A673 (cell line): ENCODE data around the gene DNAJC30. TPM values are rescaled to one million over a fixed set of nuclear protein-coding genes. Genes with fewer than 3 reads are reported as not detected.

Experiments used
- BruUV-seq: library from RNA; stranded (reverse); fragments of 400-500 nt; replicated peaks from 2 replicates; lab custom pipeline; 2021; lab: Mats Ljungman, UMichigan
- CTCF ChIA-PET: fragments of 300-600 bp; sonication (Branson Sonifier 250); formaldehyde crosslinking; loops from one replicate; lab custom pipeline; 2022; ENCODE audit warnings: antibody characterized with exemption; lab: Charles Lee
- POLR2A ChIA-PET: fragments of 300-600 bp; sonication (Branson Sonifier 250); formaldehyde crosslinking; loops from one replicate; lab custom pipeline; 2022; ENCODE audit warnings: antibody characterized with exemption; ENCODE audit not compliant: low non-redundant PET; lab: Charles Lee
- DNase-seq: peaks from one replicate; pipeline ENCODE4 v3.0.0-alpha.2; 2015; ENCODE audit warnings: low spot score
- H3K27ac ChIP-seq: fragments of 200-600 bp; sonication (generic); 2 replicates; pipeline ENCODE4 v1.5.1; 2016; ENCODE audit warnings: mixed run types, low read depth, mild to moderate bottlenecking, mixed read lengths, antibody characterized with exemption, low read length; ENCODE audit not compliant: poor library complexity, severe bottlenecking
- H3K27me3 ChIP-seq: fragments of 200-600 bp; sonication (generic); replicated peaks from 2 replicates; pipeline ENCODE4 v1.6.1; 2017; ENCODE audit warnings: mixed run types, low read depth, mild to moderate bottlenecking, mixed read lengths, antibody characterized with exemption, low read length; ENCODE audit not compliant: insufficient read depth, poor library complexity
- H3K36me3 ChIP-seq: fragments of 200-600 bp; sonication (generic); 2 replicates; pipeline ENCODE4 v1.6.1; 2016; ENCODE audit warnings: mixed run types, mild to moderate bottlenecking, mixed read lengths, antibody characterized with exemption, low read length; ENCODE audit not compliant: insufficient read depth, poor library complexity, severe bottlenecking
- H3K4me1 ChIP-seq: fragments of 200-600 bp; sonication (generic); 2 replicates; pipeline ENCODE4 v1.6.1; 2017; ENCODE audit warnings: mixed run types, mild to moderate bottlenecking, mixed read lengths, antibody characterized with exemption, low read length; ENCODE audit not compliant: insufficient read depth, poor library complexity, severe bottlenecking
- H3K4me3 ChIP-seq: fragments of 200-600 bp; sonication (generic); 2 replicates; pipeline ENCODE4 v1.5.1; 2016; ENCODE audit warnings: low read depth, mixed run types, mild to moderate bottlenecking, mixed read lengths, low read length; ENCODE audit not compliant: poor library complexity, severe bottlenecking
- H3K9me3 ChIP-seq: fragments of 200-600 bp; sonication (generic); 2 replicates; pipeline ENCODE4 v1.6.1; 2016; ENCODE audit warnings: mixed run types, low read depth, mild to moderate bottlenecking, mixed read lengths, antibody characterized with exemption, low read length; ENCODE audit not compliant: poor library complexity, severe bottlenecking
- CTCF ChIP-seq: fragments of 300-800, 200-600 bp; sonication (generic); conservative IDR thresholded peaks from 2 replicates; pipeline ENCODE4 v1.5.1; 2017; ENCODE audit warnings: low read depth, mild to moderate bottlenecking, antibody characterized with exemption, low read length, moderate library complexity, mixed read lengths
- EZH2 ChIP-seq: fragments of 200-600 bp; sonication (generic); IDR thresholded peaks from 2 replicates; pipeline ENCODE4 v1.6.1; 2017; ENCODE audit warnings: borderline replicate concordance, low read depth, mild to moderate bottlenecking, mixed read lengths, antibody characterized with exemption, low read length; ENCODE audit not compliant: poor library complexity, severe bottlenecking
- intact Hi-C: fragments of 100-400 bp; cut with micrococcal nuclease; formaldehyde crosslinking; loops from one replicate; pipeline ENCODE4 v1.10.0; 2022; ENCODE audit not compliant: unreplicated experiment
- total RNA-seq: library from RNA; stranded (reverse); gene quantifications from 2 replicates; pipeline ENCODE4 v1.2.3, GENCODE V29; 2021

Gene DNAJC30
- total RNA-seq, 1 experiment from 2014 or later: 11.8 TPM

DNA sequence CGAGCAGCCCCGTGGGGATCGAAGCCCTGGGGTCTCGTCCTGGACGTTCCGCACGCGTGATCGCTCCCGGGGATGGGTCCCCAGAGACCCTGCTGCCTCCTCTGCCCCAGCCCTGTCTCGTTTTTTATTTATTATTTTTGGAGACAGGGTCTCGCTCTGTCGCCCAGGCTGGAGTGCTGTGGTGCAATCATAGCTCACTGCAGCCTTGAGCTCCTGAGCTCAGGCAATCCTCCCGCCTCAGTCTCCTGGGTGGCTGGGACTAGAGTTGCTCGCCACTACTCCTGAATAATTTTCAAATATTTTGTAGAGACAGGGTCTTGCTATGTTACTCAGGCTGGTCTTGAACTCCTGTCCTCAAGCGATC is 36.5 kb upstream of the DNAJC30 start:
- Histone ChIP-seq H3K4me1 (peaks cover 38% of the 10 kb centered on the region), H3K27me3 (no peaks in the 10 kb centered on the region), H3K36me3 (no peaks in the 10 kb centered on the region), H3K27ac (no peak overlapping the region), H3K4me3 (peak overlapping the region; percentile 99), H3K9me3 (no peaks in the 10 kb centered on the region)
- CTCF ChIA-PET: interaction anchor here (1.0 kb wide), 1 partner anchor 15 kb away, joined by 3 read pairs; no protein-coding TSS in a partner anchor
- intact Hi-C loops: loop anchor here (1.0 to 5.0 kb wide), 4 partner anchors 15 to 52 kb away; partner anchors contain the start of genes ABHD11, BUD23, DNAJC30 and VPS37D
- POLR2A ChIA-PET: no interaction called here
- BruUV-seq: no TSS peak
- DNase-seq: no peak
- no peak for TF ChIP-seq CTCF
- TF ChIP-seq EZH2: no peak

DNA sequence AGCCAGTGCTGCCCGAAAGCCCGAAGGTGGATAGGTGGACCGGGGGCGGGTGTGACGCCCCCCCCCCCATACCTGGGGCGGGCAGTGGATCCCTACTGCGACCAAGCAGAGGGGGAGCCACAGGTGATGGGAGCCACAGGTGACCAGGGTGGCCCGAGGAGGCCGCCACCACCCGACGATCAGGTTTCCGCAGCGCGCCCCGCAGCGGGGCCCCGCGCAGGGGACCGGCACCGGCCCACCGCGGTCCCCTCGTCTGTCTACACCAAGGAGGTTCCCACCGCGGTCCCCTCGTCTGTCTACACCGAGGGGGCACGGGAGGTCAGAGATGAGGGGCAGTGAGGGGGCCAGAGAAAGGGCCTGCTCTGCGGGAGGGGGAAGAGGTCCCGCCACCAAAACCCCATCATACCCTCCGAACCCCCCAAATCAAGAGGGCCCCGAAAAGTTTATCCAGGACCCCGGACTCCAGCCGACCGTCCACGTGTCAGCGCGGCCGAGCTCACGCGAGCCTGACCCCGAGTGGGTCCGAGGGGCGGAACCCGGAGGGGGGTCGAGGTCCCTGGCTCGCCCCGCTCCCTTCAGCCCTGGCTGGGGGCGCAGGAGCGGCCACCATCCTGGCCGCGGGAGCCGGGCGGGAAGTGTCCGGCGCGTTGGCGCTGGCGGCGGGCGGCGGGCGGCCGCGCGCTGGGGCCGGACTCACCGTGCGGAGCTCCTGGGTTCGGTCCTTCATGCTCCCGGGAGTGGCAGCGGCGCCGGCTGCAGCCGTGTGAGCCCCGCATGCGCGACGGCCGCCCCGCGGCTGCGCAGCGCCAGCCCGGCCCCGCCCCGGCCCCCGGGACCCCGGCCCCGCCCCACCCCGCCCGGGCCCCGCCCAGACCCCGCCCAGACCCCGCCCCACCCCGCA is 35.9 kb upstream of the DNAJC30 start, which contains the start of gene STX1A:
Gene STX1A, minus strand, starts transcription at position 765 of the 901 bp plus-strand sequence. Its CDS starts 38 bp downstream, at position 727.
- no peak for TF ChIP-seq EZH2
- no peak for TF ChIP-seq CTCF
- ChIA-PET CTCF (interaction anchor here (1.0 kb wide), 1 partner anchor 15 kb away, joined by 3 read pairs; no protein-coding TSS in a partner anchor), POLR2A (no interaction called here)
- Histone ChIP-seq H3K4me3 (peak within 1 kb of the TSS; percentile 99), H3K27me3 (no peaks in the 10 kb centered on the region), H3K36me3 (no peaks in the 10 kb centered on the region), H3K4me1 (peaks cover 38% of the 10 kb centered on the region), H3K27ac (peak within 1 kb of the TSS; percentile 77), H3K9me3 (no peaks in the 10 kb centered on the region)
- DNase-seq: peak; percentile 82
- no TSS peak for BruUV-seq
- intact Hi-C loops: loop anchor here (1.0 to 5.0 kb wide), 4 partner anchors 14 to 52 kb away; partner anchors contain the start of genes ABHD11, BUD23, DNAJC30 and VPS37D

- POLR2A ChIA-PET: interaction anchor here (0.6 kb wide), 1 partner anchor 89 kb away, joined by 4 read pairs; no protein-coding TSS in a partner anchor
- Histone ChIP-seq H3K4me3 (peak overlapping the region; percentile 99), H3K9me3 (no peaks in the 10 kb centered on the region), H3K4me1 (peaks cover 38% of the 10 kb centered on the region), H3K36me3 (no peaks in the 10 kb centered on the region), H3K27me3 (no peaks in the 10 kb centered on the region), H3K27ac (peak overlapping the region; percentile 77)
- intact Hi-C loops: loop anchor here (2.0 to 5.0 kb wide), 3 partner anchors 14 to 51 kb away; partner anchors contain the start of genes ABHD11 and VPS37D
- no peak for DNase-seq
- TF ChIP-seq CTCF (no peak), EZH2 (no peak)
- CTCF ChIA-PET: no interaction called here
- no TSS peak for BruUV-seq
Measured at GRCh38 chr7:73718438-73718881, 35.2 kb upstream of the DNAJC30 start.
